HK-2 (cell line): ENCODE results near the gene SLC25A4.
A peak's percentile ranks its signal among the peaks of the same experiment; 100 is the strongest.
"Not testable (repeated sequence)": the region's sequence is repeated elsewhere in the genome, so short reads cannot be mapped to it uniquely, and the experiment has no call there.

Experiments used
- DNase-seq: peaks from one replicate; pipeline ENCODE4 v3.0.0-alpha.2; 2018; ENCODE audit not compliant: unreplicated experiment

Gene SLC25A4

DNA sequence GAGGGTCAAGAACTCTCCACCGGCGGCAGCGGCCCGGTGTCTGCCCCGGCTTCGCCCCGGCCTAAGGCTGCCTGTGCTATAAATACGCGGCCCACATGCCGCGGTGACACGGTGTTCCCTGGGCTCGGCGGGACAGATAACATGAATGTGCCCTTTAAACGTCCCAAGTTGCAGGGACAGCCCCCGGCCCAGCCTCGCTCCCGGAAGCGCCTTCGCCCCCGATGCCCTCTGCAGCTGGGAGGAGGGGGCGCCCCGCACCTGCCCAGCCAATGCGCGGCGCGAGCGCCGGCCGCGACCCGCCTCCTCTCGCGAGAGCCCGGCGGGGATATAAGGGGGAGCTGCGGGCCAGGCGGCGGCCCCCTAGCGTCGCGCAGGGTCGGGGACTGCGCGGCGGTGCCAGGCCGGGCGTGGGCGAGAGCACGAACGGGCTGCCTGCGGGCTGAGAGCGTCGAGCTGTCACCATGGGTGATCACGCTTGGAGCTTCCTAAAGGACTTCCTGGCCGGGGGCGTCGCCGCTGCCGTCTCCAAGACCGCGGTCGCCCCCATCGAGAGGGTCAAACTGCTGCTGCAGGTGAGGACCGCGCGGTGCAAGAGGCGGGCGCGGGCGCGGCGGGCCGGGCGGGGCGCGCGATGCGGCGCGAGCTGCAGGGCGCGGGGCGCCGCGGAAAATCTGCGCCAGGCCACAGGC lies at the start of gene SLC25A4:
TSS of gene SLC25A4 (plus strand) at position 355 of the 689 bp plus-strand sequence. CDS start at position 462, 107 bp downstream.
- peak; percentile 89 for DNase-seq

DNA sequence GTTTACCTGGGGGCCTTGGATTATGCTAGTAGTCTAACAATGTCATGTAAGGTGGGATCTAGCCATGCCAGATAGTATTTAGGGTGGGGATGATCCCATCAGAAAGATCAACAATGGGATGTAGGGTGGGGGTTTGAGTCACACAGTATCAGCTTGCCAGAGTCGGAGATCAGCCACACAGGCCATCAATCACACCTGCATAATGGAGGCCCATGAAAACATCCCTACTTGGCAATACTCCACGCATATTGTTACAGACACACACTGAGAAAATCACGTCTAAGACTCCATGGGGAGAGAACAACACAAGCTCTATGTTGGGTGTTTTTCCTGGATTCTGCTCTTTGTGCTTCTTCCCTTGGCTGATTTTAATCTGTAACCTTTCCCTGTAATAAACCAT lies 49.5 kb upstream of the SLC25A4 start:
- DNase-seq, result no peak

DNA sequence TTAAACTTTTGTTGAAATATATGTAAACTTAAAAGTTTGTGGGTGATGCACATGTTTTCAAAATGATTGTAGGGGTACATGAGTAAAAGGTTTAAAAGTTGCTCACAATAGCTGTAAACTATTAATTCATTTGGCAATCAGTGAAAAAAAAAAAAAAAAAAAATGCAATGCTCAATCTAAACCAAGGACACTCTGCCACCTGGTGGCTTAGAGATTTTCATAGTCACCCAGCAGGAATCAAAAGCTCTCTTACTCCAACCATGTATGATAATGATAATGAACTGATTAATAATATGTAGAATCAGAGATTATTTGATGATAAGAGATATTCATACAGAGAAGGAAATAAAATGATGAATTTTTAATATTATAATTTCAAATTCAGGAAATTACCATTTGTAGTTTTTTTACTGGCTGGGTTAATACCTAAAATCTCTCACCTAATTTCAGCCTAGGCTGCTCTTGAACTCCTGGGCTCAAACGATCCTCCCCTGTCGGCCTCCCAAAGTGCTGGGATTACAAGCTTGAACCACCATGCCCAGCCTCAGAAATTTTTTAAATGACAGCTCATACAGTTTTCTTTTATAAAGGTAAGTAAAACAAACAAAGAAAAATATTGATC lies 46.9 kb upstream of the SLC25A4 start:
- no peak for DNase-seq

DNA sequence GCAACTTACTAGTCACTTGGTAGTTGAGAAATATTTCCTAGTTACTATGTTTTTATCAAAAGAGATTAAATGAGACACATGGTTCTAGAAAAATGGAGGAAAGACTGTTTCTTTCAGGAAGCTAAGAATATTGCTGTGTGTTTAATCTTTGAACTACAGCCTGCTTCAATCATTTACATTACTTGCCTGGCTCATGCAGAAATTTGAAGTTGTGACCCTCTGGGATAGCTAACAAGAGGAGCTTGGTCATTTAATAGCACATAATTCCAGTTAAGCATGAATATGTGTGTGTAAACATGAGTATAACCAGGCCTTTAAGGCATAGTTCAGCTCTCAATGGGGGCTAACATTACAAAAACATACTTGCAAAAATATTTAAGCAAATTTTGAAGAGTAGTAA lies 44.6 kb upstream of the SLC25A4 start:
- DNase-seq, result no peak

DNA sequence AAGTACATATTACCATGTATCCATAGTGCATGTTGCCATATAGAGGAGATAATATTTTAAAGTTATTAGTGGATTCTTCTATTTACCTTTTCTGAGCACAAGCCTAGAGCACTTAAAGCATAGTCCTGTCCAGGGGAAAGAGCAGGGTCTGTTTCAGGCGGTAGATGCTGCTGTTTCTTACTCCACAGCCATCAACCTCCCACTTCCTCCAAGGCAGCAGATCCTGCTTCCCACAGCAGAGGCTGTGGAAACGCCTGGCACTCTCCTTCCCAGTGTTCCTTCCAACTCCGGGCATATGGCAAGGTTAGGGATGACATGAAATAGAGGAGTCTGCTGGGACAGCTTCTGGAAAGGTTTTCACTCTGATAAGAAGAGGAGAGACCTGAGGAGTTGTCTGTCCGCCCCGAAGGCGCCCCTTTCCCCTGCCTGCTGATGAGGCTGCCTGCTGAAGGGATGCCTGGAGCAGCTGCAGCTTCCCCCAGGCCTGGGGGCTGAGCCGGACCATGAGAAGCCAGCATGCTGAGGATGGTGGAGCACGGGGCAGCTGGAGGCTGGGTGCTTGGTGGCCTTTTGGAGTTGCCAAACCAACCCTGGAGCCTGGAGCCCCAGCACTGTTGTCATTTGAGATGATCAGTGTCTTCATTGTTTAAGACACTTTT lies 43.9 kb upstream of the SLC25A4 start:
- DNase-seq, result no peak

DNA sequence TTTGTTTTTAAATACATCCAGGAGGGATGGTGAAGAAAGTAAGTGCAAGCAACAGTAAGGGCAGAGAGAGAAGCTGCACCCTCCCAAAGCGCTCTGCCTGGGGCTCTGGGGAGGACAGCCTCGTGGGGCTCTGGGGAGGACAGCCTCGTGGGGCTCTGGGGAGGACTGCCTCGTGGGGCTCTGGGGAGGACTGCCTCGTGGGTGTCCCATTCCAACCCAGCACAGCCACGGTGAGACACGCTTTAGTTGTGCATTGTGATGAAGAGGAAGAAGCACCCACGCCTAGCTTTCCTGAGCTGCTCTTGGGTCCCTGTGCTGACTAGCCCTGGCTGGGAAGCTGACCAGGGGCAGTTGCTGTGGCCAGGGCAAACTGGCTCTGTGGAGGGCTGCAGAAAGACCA lies 43.1 kb upstream of the SLC25A4 start:
- DNase-seq, result no peak

DNA sequence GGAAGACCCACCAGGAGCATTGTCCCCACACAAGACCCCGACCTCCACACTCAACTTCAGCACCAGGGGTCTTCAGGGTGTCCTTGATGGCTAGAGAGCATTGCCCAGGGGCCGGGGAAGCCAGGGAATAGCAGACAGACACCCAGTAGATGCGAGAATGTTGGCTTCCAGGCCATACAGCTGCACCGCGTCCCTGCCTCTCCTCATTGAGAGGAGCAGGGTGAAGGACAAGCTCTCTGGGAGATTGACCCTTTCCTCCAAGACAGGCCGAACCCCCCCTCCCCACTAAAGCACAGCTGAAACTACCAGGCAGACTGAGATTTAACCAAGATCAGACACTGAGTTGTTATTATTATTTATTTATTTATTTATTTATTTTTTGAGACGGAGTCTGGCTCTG lies 42.6 kb upstream of the SLC25A4 start:
- DNase-seq, result no peak

DNA sequence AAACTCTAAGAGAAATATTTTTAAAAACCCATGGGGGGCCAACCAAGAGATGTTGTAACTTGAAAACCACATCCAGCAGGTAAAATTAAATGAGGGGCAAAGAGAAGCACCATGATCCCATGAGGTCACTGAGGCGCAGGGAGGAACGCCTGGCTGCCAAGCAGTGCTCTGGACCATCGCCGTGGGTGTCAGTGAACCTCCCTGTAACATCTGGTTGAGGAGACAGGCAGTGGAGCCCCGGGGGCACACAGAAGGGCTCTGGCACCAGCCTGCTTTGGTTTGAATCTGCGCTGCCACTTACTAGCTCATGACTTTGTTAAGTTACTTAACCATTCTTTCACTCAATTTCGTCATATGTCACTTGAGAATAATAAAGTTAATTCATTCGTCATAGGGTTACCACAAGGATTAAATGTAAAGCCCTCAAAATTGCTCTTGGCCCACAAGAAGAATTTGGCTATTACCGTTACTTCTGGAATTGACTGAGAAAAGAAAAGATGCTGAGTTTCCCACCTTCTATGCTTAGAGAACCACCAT lies 41.6 kb upstream of the SLC25A4 start:
- DNase-seq, result no peak

DNA sequence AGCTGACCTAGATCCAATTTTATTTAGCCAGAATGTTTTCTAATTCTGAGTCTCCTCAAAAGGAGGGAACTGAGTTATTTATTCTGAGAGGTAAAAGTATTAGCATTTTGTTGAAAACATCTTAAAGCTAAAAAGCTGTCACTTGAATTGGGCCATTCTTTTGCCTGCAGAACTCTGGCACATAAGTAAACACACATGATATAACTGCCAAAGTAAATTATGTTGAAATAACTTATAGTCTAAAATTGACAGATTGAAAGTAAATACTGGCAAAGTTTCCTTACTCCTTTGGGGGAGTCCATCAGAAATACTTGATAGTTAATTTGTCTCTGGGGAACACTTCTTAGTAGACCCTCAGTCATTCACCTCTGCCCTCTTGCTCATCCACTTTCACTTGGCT lies 38.3 kb upstream of the SLC25A4 start:
- no peak for DNase-seq

DNA sequence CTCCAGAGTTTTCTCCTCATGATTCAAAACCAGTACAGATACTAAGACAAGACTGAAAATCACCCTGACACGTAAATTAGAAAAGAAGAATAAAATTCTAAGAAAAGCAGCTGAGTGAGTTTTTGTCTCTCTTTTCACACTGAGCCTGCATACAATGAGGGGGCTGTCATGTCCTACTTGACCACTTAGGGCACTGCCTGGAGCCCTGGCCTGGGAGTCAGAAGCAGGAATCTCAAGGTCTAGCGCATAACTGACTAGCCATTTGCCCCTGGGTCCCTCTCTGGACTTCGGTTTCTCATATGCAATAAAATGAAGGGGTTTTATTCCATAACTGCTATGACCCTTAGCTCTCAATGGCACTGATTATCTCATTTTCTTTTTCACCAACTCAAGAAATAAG lies 36.7 kb upstream of the SLC25A4 start:
- DNase-seq, result no peak

DNA sequence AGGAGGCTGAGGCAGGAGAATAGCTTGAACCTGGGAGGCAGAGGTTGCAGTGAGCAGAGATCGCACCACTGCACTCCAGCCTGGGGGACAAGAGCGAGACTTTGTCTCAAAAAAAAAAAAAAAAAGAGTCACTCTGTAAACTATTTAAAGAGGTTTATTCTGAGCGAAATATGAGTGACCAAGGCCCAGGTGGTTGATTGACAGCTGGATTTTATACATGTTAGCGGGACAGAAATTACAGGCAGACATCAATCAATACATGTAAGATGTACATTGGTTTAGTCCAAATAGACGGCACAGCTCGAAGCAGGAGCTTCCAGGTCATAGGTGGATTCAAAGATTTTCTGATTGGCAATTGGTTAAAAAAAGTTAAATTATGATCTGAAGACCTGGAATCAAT lies 35.5 kb upstream of the SLC25A4 start:
- DNase-seq, result not testable (repeated sequence)

DNA sequence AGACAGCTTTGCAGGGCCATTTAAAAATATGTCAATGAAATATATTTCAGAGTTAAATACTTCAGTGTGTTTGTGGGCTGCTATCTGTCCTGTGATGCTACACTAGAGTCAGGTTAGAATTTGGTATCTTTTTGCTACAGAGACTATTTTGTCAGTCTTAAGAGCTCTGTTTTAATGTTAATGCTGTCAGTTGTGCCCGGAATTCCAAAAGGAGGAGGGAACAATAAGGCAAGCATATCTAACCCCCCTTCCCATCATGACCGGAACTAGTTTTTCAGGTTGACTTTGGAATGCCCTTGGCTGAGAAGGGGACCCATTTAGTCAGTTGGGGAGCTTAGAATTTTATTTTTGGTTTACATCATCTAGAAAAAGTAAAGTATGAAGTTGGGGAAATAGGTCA lies 34.9 kb upstream of the SLC25A4 start:
- DNase-seq, result no peak

DNA sequence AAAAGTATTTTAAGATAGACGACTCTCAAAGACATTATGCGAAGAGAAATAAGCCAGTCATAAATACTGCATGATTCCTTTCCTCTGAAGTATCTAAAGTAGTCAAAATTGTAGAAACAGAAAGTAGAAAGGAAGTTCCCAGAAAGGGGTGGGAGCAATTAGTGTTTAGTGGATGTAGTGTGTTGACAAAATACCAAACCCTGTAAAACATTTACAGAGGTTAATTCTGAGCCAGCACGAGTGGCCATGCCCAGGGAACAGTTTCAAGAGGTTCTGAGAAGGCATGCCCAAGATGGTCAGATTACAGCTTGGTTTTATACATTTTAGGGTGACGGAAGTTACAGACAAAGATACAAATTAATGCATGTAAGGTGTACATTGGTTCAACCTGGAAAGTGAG lies 34.4 kb upstream of the SLC25A4 start:
- DNase-seq, result no peak

DNA sequence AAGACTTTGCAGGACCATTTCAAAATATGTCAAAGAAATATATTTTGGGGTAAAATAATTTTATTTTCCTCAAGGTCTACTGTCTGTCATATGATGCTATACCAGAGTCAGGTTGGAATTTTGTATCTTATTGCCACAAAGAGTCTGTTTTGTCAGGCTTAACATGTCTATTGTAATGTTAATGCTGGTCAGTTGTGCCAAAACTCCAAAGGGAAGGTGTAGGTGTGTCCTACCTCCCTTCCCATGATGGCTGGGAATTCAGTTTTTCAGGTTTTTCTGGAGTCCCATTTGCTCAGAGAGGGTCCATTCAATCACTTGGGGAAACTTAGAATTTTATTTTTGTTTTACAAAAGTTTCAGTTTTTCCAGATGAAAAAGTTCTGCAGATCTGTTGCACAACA lies 33.3 kb upstream of the SLC25A4 start:
- DNase-seq, result no peak

DNA sequence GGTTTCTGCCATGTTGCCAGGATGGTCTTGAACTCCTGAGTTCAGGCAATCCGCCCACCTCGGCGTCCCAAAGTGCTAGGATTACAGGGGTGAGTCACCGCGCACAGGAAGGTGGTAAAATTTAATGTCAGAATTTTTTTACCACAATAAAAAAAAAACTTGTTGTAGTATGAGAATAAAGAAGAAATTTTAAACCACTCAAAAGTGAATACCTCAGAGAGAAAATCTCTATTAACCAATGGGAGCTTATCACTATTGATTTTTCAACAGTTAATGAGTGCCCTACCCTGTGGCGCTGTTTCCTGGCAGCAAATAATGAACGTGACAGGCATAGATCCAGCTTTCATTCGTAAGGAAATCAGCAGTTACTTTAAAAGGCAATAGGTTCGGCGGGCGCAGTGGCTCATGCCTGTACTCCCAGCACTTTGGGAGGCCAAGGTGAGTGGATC lies 32.7 kb upstream of the SLC25A4 start:
- DNase-seq, result no peak

DNA sequence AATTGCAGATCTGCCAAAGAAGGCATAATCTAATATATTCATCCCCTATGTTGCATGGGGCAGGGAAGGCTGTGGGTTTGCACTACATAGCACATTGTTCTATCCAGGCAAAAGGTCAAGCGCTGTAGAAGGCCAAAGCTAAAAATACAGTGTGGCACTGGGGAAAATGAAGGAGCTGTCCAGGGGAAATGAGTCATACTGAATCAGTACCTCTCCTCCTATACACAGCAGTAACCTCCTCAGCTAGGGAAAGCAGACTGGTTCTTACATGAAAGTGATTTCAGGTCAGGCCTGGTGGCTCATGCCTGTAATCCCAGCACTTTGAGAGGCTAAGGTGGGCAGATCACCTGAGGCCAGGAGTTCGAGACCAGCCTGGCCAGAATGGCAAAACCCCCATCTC lies 31.0 kb upstream of the SLC25A4 start:
- DNase-seq, result peak; percentile 44

DNA sequence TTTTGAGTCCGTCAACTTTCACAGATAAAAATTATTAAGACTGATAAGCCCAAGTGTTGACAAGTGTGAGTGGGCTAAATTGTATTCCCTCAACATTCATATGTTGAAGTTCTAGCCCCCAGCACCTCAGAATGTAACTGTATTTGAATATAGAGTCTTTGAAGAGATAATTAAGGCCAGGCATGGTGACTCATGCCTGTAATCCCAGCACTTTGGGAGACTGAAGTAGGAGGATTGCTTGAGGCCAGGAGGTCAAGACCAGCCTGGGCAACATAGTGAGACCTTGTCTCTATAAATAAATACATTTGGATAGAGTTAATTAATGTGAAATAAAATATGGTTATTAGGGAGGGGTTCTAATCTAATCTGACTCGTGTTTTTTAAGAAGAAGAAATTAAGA lies 29.7 kb upstream of the SLC25A4 start:
- no peak for DNase-seq

DNA sequence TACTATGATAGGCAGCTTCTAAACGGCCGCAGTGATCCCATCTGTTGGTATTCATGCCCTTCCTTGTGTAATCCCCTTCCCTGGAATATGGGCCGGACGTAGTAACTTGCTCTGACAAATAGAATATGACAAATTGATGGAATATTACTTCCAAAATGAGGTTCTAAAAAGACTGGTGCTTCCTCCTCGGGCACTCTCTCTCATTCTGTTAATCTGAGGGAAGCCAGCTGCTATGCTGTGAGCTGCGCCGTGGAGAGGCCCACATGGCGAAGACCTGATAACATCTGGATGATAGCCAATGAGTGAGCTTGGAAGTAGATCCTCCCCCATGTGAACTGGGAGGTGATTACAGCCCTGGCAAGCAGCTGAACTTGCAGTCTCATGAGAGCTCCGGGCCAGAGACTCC lies 27.2 kb upstream of the SLC25A4 start:
- DNase-seq, result no peak

DNA sequence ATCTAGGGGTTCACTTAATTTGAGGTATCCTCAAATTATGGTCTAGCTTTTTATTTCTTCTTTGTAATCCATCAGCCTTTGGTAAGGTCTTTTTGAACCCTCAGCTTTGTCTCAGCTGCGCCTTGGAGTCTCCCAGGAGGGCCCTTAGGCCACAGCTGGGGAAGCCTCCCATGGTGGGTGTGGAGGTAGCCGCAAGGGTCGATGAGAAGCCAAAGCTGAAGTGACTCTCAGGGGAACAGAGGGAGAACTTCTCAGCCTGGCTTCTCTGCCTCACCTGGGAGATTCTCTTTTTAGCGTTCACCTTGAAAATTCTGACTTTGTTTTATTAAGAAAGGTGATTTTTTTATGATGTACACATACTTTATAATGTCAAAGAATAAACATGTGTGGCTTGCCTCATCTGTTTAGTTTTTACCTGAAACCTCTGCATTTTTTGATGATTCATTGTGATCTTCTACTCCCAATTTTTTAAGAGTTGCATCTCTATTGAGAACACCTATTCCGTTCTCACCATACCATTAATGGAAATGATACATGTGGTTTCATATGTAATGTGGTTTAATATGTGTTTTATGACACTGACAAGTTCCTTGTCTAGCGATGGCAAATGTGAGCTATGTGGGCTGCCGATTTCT lies 25.6 kb upstream of the SLC25A4 start:
- no peak for DNase-seq

DNA sequence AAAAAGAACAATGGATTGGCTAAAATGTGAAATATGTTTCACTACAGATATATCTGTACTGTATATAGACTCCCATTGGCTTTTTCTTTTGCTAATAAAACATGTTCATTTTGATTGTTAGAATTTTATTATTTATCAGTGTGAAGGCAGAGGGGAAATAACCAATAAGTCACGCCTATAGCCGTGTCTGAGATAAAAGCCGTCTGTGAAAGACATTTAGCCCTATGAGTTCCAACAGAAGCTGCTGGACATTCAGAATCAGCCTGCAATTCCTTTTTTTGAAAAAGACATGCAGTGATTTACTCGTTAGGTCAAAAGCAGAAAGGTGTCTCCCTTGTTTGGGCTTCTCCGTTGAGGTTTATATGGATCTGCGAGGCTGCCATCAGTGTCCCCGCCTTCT lies 24.2 kb upstream of the SLC25A4 start:
- no peak for DNase-seq

DNA sequence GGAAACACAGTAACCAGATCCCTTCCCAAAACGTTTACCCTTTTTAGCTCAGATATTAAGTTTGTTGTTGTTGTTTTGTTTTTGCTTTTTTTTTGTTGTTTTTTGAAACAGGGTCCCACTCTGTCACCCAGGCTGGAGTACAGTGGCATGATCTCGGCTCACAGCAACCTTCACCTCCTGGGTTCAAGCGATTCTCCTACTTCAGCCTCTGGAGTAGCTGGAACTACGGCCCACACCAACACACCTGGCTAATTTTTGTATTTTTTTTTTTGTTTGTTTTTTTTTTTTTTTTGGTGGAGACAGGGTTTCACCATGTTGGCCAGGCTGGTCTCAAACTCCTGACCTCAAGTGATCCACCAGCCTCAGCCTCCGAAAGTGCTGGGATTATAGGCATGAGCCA lies 23.6 kb upstream of the SLC25A4 start:
- not testable (repeated sequence) for DNase-seq

DNA sequence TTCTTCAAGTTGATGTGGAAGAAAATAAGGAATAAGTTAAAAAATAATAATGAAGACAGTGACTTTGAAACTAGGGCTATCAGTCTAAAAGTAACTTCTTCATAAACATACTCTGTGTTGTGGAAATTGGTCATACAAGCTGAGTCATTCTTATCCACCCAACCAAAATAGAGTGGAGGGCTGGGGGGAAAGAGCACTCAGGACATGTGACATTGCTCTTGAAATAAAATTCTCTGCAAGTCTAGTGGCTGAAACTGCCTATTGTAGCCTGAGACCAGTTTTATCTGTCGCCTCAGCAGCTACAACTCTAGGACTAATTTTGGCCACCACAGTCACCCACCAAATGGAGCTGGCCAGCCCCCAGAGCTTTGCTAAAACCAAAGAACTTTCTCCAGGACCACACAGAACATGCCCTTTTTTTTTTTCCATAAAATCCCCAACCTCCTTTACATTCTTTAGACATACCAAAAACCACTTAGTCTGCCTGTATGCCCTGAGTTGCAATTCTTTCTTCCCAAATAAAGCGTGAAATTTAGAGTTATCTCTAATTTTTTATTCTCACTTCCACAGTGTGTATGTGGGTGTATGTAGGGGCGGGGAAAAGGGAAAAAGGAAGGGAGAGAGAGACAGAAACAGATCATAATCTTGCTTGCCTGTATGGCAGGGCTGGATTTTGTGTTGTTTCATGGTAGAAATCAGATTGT lies 23.0 kb upstream of the SLC25A4 start:
- no peak for DNase-seq
